Endothelial cell of umbilical vein (primary cell): ENCODE results near the gene CD200R1L.

Experiments used
- CTCF ChIP-seq, 2 donors: IDR thresholded peaks; 1 replicate in 1 of 2; 2 replicates in 1 of 2; pipeline ENCODE4 v1.5.1; 2011; ENCODE audit warnings: low read length in 2 of 2, mild to moderate bottlenecking in 2 of 2, moderate library complexity in 2 of 2, control low read depth in 1 of 2, inconsistent platforms in 1 of 2, low read depth in 1 of 2; ENCODE audit not compliant: insufficient read depth in 1 of 2; ENCODE audit errors: extremely low read depth in 1 of 2
- EZH2 ChIP-seq: IDR thresholded peaks from 2 replicates; pipeline ENCODE4 v1.6.1; 2012; ENCODE audit warnings: borderline replicate concordance, low read depth, mild to moderate bottlenecking, moderate library complexity, low read length, inconsistent platforms; ENCODE audit not compliant: severe bottlenecking
- FOS ChIP-seq: IDR thresholded peaks from 2 replicates; pipeline ENCODE4 v1.6.1; 2011; ENCODE audit warnings: mild to moderate bottlenecking, low read length, moderate library complexity, borderline replicate concordance; ENCODE audit not compliant: insufficient read depth
- GATA2 ChIP-seq: IDR thresholded peaks from 2 replicates; pipeline ENCODE4 v1.7.0; 2011; ENCODE audit warnings: low read depth, mild to moderate bottlenecking, moderate library complexity, mixed read lengths, low read length; ENCODE audit not compliant: insufficient read length, insufficient read depth
- JUN ChIP-seq: IDR thresholded peaks from 2 replicates; pipeline ENCODE4 v1.6.1; 2011; ENCODE audit warnings: borderline replicate concordance, low read depth; ENCODE audit not compliant: insufficient read length, insufficient read depth
- MAX ChIP-seq: IDR thresholded peaks from 2 replicates; pipeline ENCODE4 v1.6.1; 2011; ENCODE audit not compliant: insufficient read depth, insufficient read length
- MYC ChIP-seq: IDR thresholded peaks from one replicate; pipeline ENCODE4 v1.6.1; 2011; ENCODE audit warnings: mild to moderate bottlenecking, low read depth, low read length
- POLR2A ChIP-seq: IDR thresholded peaks from 2 replicates; pipeline ENCODE4 v1.6.1; 2012; ENCODE audit warnings: low read depth, mild to moderate bottlenecking, control low read depth, low read length
- POLR2AphosphoS5 ChIP-seq: IDR thresholded peaks from 2 replicates; pipeline ENCODE4 v1.6.1; 2012; ENCODE audit warnings: low read depth, mild to moderate bottlenecking, control low read depth, low read length, moderate library complexity; ENCODE audit not compliant: insufficient read depth

GRCh38 chr3:112894258-112894657 lies 47.6 kb upstream of the CD200R1L start:
- TF ChIP-seq POLR2A (no peak), EZH2 (no peak), POLR2AphosphoS5 (no peak), GATA2 (no peak), CTCF (IDR thresholded peaks at IDR 0.05; ENCODE audit: extremely low read depth in 1 of 2, insufficient read depth in 1 of 2, low read depth in 1 of 2, low read length in 2 of 2) (no peak), MAX (no peak), FOS (no peak), MYC (no peak), JUN (no peak)
